ENCODE results near the gene ARHGAP24. TPM values are rescaled to one million over a fixed set of nuclear protein-coding genes. Genes with fewer than 3 reads are reported as not detected.

ARHGAP24 gene
- total and polyA plus RNA-seq, 2 donors (not counting 1 experiment from before 2014, with no cell fraction given), result 48.4 to 141 TPM

GRCh38 chr4:85828027-85828890 is 353.3 kb downstream of the ARHGAP24 start:
- WGBS (ENCODE audit: insufficient coverage), result 100% methylated on average over 4 of the region's 13 CpGs
- POLR2A ChIA-PET, result no interaction called here

More at GRCh38 chr4:85828027-85828890, 353.3 kb downstream of the ARHGAP24 start:
- Mint-ChIP-seq H3K27me3 (no peaks in the 10 kb centered on the region), H3K27ac (no peak overlapping the region), H3K9me3 (ENCODE audit: insufficient read depth) (no peaks in the 10 kb centered on the region), H3K4me3 (no peak overlapping the region), H3K4me1 (peaks cover 45% of the 10 kb centered on the region)
- Histone ChIP-seq H3K9me3 (ENCODE audit: control extremely low read depth in 1 of 3, control insufficient read depth in 2 of 3, insufficient read depth in 1 of 3, low read length in 2 of 3) (no peaks in the 10 kb centered on the region), H4K20me1 (ENCODE audit: control insufficient read depth, insufficient read depth, low read length, poor library complexity, severe bottlenecking) (peaks cover 12% of the 10 kb centered on the region), H3K9ac (ENCODE audit: low read length) (no peak overlapping the region), H3K27me3 (replicated peaks in 1 of 4; ENCODE audit: control extremely low read depth in 1 of 4, control insufficient read depth in 3 of 4, insufficient read depth in 4 of 4, low read length in 3 of 4) (no peaks in the 10 kb centered on the region), H3K4me3 (ENCODE audit: control extremely low read depth in 1 of 5, extremely low read depth in 1 of 5, insufficient read depth in 1 of 5, low read depth in 2 of 5, low read length in 4 of 5) (no peak overlapping the region), H3K79me2 (ENCODE audit: control insufficient read depth, insufficient read depth, low read length) (peaks cover 50% of the 10 kb centered on the region), H3K27ac (ENCODE audit: low read length in 2 of 2) (no peak overlapping the region), H2AFZ (ENCODE audit: insufficient read depth, low read depth, low read length, poor library complexity, severe bottlenecking) (no peak overlapping the region), H3K4me2 (replicated peaks; ENCODE audit: low read depth, low read length, poor library complexity, severe bottlenecking) (no peak overlapping the region), H3K4me1 (ENCODE audit: control insufficient read depth in 2 of 2, insufficient read depth in 2 of 2, low read length in 2 of 2) (peaks cover 14 to 29% of the 10 kb centered on the region in 2 donors), H3K36me3 (replicated peaks in 1 of 2; ENCODE audit: control extremely low read depth in 1 of 2, control insufficient read depth in 1 of 2, extremely low read depth in 1 of 2, insufficient read depth in 2 of 2, low read length in 1 of 2) (no peaks in the 10 kb centered on the region)
- TF ChIP-seq CTCF (IDR thresholded peaks at IDR 0.05) (no peak), EZH2 (IDR thresholded peaks at IDR 0.05; ENCODE audit: borderline replicate concordance, insufficient read depth, low read depth, low read length, poor library complexity, severe bottlenecking) (no peak)
- ATAC-seq (ENCODE audit: low read depth), result no peak
- CTCF ChIA-PET, result interaction anchor here (0.7 kb wide), 1 partner anchor 449 kb away, joined by 3 read pairs; no protein-coding TSS in a partner anchor
- intact Hi-C loops (cut with micrococcal nuclease), result loop anchor here (10.0 kb wide), 1 partner anchor 137 kb away; no protein-coding TSS in a partner anchor
- no peak for DNase-seq
